Subcutaneous abdominal adipose tissue (tissue), 5 donors: ENCODE measurements around the gene TMEFF2.

Experiments used
- H3K27ac ChIP-seq: one replicate; pipeline ENCODE4 v1.7.0; 2013; ENCODE audit warnings: low read depth, mild to moderate bottlenecking, inconsistent platforms, low read length, moderate library complexity
- H3K27me3 ChIP-seq, 5 donors: one replicate each; pipeline ENCODE4 v1.7.0; 2013; ENCODE audit warnings: low read length in 5 of 5, inconsistent platforms in 1 of 5; ENCODE audit not compliant: control insufficient read depth in 5 of 5, insufficient read depth in 4 of 5
- H3K36me3 ChIP-seq, 5 donors: one replicate each; pipeline ENCODE4 v1.7.0; 2013; ENCODE audit warnings: low read length in 5 of 5; ENCODE audit not compliant: control insufficient read depth in 5 of 5, insufficient read depth in 5 of 5
- H3K4me1 ChIP-seq, 5 donors: one replicate each; pipeline ENCODE4 v1.7.0; 2013; ENCODE audit warnings: low read length in 5 of 5, mild to moderate bottlenecking in 3 of 5, moderate library complexity in 1 of 5; ENCODE audit not compliant: control insufficient read depth in 5 of 5, insufficient read depth in 5 of 5
- H3K4me3 ChIP-seq, 5 donors: one replicate each; pipeline ENCODE4 v1.7.0; 2013; ENCODE audit warnings: low read length in 5 of 5, low read depth in 1 of 5
- H3K9ac ChIP-seq, 5 donors: one replicate each; pipeline ENCODE4 v1.7.0; 2013; ENCODE audit warnings: low read length in 5 of 5, mild to moderate bottlenecking in 4 of 5, moderate library complexity in 3 of 5
- H3K9me3 ChIP-seq, 5 donors: one replicate each; pipeline ENCODE4 v1.7.0; 2013; ENCODE audit warnings: low read length in 5 of 5; ENCODE audit not compliant: control insufficient read depth in 5 of 5
- donor health status: healthy.
- donor health status: healthy.
- donor health status: healthy.
- donor health status: healthy.
- donor health status: healthy.

TMEFF2 gene

DNA sequence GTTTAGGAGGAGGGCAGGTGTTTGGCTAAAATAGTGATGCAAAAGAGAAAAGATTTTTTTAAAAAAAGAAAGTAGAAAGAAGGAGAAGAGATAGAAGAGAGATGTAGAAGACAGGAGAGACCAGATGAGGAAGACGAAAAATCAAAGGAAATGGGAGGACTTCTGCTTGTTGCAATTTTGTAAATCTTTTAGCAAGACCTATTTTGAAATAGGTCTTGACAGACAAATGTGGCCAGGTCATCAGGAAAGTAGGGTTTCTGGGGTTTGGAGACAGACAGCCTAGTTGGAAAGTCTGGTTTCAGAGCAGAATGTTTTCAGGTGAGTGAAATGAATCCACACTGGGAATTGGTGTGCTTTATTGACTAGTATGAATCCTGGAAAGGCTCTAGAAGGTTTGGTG, 243.4 kb downstream of the TMEFF2 start:
- Histone ChIP-seq H3K9me3 (no peaks in the 10 kb centered on the region), H3K36me3 (no peaks in the 10 kb centered on the region), H3K27ac (no peak overlapping the region), H3K9ac (no peak overlapping the region), H3K4me3 (no peak overlapping the region), H3K27me3 (no peaks in the 10 kb centered on the region), H3K4me1 (peaks cover 0 to 20% (median 5%) of the 10 kb centered on the region in 5 donors)

DNA sequence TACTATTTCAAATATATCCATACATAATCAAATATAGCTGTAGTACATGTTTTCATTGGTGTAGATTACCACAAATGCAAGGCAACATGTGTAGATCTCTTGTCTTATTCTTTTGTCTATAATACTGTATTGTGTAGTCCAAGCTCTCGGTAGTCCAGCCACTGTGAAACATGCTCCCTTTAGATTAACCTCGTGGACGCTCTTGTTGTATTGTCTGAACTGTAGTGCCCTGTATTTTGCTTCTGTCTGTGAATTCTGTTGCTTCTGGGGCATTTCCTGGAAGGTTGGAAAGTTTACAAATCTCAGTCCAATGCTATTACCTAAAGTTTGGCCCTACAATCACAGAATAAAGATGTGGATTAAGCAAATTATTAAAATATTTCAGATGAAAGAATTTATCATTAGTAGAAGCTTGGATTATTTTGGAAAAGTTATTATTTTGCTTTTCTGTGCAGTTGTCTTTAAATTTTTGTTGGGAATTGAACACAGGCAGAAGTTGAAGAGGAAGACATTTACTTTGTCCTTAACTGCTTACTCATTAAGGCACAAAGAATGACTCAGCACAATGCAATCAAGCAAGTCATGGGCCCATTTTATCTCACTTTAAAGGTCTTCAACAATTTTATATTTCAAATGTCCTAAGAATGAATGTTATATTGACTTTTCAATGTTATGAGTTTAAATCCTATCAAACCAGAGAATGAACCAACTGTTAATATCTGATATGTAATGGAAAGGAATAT, 244.4 kb downstream of the TMEFF2 start:
- H3K9me3 ChIP-seq = no peaks in the 10 kb centered on the region
- H3K27me3 ChIP-seq = no peaks in the 10 kb centered on the region
- H3K4me1 ChIP-seq = peaks cover 0 to 24% (median 8%) of the 10 kb centered on the region in 5 donors
- H3K9ac ChIP-seq = no peak overlapping the region
- H3K36me3 ChIP-seq = no peaks in the 10 kb centered on the region
- no peak overlapping the region for H3K4me3 ChIP-seq
- no peak overlapping the region for H3K27ac ChIP-seq

DNA sequence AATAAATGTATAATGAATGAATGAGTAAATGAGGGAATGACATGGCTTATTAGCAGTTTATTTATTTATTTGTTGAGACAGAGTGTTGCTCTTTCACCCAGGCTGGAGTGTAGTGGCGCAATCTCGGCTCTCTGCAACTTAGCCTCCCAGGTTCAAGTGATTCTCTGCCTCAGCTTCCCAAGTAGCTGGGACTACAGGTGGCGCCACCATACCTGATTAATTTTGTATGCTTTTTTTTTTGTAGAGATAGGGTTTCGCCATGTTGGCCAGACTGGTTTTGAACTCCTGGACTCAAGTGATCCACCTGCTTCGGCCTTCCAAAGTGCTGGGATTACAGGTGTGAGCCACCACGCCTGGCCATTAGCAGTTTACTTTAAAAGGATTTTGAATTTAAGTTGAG, 247.5 kb downstream of the TMEFF2 start:
- H3K27ac ChIP-seq = no peak overlapping the region
- no peaks in the 10 kb centered on the region for H3K9me3 ChIP-seq
- H3K27me3 ChIP-seq = no peaks in the 10 kb centered on the region
- H3K36me3 ChIP-seq = no peaks in the 10 kb centered on the region
- no peak overlapping the region for H3K9ac ChIP-seq
- peaks cover 0 to 24% (median 8%) of the 10 kb centered on the region in 5 donors for H3K4me1 ChIP-seq
- no peak overlapping the region for H3K4me3 ChIP-seq

DNA sequence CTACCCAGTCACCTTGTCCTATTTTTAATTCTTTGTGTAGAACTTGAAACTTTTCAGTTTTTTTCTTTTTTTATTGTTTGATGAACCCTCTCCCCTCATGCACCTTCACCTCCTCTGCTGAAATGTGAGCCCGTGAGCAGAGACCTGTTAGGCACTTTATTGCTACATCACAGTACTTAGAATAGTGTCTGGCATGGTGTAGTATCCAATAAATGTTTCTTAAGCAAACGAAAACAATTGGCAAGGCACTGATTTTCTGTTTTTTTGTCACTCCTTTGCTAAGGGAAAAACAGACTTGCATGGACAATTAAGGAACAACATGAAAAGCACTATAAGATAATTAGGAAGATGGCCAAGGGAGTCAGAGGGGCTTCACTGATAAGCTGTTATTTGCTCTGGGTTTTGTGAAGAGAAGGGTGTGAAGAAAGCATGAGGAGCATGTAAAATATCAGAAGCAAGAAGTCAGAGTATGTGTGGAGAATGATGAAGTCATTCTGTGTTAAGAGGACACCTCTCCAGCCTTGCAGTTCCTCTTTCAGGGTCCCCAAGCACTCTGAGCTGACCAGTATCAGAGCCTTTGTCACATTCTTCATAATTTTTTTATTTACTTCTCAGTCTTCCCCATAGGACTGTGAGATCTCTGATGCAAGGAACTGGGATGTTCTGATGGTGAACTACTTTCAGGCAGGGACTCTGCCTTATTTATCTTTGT, 248.1 kb downstream of the TMEFF2 start:
- H3K4me1 ChIP-seq = peaks cover 0 to 21% (median 8%) of the 10 kb centered on the region in 5 donors
- no peaks in the 10 kb centered on the region for H3K27me3 ChIP-seq
- H3K4me3 ChIP-seq = no peak overlapping the region
- no peaks in the 10 kb centered on the region for H3K9me3 ChIP-seq
- H3K9ac ChIP-seq = no peak overlapping the region
- H3K36me3 ChIP-seq = no peaks in the 10 kb centered on the region
- peak overlapping the region; percentile 5 for H3K27ac ChIP-seq

DNA sequence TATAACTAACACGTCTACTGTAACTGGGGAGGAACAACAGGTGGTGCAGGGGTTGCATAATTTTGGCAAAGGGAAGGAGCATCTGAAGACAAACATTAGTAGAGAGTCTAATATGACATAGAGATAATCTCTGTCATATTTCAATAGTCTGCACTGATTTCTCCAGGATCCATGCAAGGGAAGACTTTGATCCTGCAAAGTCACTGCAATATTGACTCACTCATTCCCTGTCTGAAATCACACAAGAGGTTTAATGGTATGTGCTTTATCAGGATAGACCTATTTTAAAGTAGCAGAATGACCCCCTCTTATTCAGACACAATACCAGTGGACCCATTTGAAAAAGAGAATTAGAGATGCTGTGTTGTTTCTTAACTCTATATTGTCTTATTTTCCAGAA, 249.1 kb downstream of the TMEFF2 start:
- Histone ChIP-seq H3K27me3 (no peaks in the 10 kb centered on the region), H3K9me3 (no peaks in the 10 kb centered on the region), H3K4me3 (no peak overlapping the region), H3K4me1 (peaks cover 0 to 21% (median 8%) of the 10 kb centered on the region in 5 donors), H3K36me3 (no peaks in the 10 kb centered on the region), H3K9ac (no peak overlapping the region), H3K27ac (no peak overlapping the region)

DNA sequence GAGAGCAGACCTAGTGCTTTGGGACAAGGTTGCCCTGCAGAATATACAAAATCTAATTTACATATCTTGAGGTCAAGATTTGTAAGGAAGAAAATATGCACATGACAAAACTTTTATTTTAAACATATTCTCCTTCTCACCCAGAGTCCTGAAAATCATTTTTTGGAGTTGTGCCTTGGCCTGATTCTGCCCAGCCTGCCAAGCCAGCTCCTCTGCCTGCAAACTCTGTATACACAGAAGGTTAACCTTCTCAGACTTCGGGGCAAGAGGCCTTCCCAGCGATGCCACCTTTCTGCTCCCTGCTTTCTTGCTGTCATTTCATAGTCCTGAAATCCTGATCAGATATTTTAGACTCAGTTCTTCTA, 252.0 kb downstream of the TMEFF2 start:
- Histone ChIP-seq H3K9ac (no peak overlapping the region), H3K9me3 (no peaks in the 10 kb centered on the region), H3K4me1 (peaks cover 0 to 21% (median 8%) of the 10 kb centered on the region in 5 donors), H3K36me3 (no peaks in the 10 kb centered on the region), H3K27ac (peak overlapping the region; percentile 11), H3K27me3 (no peaks in the 10 kb centered on the region), H3K4me3 (no peak overlapping the region)

DNA sequence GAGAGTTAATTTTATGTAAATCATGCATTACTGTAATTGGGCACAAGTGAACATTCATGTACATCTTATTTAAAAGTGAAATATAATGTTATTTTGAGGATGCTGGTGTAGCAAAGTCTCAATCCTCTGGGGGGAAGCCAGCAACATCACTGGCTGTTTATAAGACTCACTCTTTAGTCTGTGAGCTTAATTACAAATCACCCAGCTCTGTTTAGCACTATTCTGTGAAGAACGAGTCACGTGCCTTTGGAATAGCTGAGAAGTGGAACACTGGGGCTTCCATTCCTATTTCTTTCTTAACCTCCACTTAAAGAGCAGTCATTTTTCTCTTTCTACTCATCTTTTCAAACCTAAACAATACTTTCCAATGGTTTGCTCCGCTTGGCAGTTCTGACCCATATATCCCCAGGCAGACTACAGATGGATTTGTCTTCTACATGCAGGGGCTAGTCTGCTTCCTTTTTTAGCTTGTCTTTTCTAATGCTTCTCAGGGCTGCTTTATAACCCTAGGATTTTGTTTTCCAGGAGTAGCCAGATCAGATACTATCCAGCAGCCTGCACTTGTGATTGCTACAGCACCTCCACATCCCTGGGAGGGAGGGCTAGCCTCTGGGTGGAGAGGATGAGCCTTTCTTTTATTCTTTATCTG, 252.5 kb downstream of the TMEFF2 start:
- Histone ChIP-seq H3K27ac (peak overlapping the region; percentile 11), H3K9ac (no peak overlapping the region), H3K4me3 (no peak overlapping the region), H3K27me3 (no peaks in the 10 kb centered on the region), H3K9me3 (no peaks in the 10 kb centered on the region), H3K36me3 (no peaks in the 10 kb centered on the region), H3K4me1 (peaks cover 0 to 21% (median 8%) of the 10 kb centered on the region in 5 donors)

DNA sequence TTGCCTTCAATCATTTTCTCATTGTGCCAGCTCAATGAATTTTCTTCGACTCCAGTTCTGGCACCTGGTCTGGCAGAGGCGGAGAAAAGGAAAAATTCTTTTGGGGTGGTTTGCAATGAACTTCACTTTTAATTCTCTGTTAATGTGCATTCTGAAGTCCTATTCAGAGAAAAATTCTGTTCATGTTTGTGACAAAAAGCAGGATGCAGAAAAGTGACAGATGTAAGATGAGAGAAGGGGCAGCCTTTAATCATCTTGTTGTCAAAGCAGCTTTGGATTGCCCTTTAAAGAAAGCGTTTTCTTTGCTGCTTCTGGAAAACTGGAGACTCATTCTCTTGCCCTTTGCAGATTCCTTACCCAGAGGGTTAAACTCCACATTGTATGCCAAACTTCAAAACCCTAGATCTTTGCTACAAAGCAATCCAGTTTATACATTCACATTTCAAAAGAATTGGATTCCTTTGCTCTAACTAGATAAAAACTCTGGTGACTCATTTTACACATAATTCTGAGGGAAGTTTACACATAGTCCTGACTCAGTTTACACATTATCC, 253.3 kb downstream of the TMEFF2 start:
- H3K27ac ChIP-seq = no peak overlapping the region
- no peaks in the 10 kb centered on the region for H3K27me3 ChIP-seq
- H3K4me3 ChIP-seq = no peak overlapping the region
- no peak overlapping the region for H3K9ac ChIP-seq
- peaks cover 0 to 13% (median 4%) of the 10 kb centered on the region in 5 donors for H3K4me1 ChIP-seq
- H3K36me3 ChIP-seq = no peaks in the 10 kb centered on the region
- H3K9me3 ChIP-seq = no peaks in the 10 kb centered on the region

DNA sequence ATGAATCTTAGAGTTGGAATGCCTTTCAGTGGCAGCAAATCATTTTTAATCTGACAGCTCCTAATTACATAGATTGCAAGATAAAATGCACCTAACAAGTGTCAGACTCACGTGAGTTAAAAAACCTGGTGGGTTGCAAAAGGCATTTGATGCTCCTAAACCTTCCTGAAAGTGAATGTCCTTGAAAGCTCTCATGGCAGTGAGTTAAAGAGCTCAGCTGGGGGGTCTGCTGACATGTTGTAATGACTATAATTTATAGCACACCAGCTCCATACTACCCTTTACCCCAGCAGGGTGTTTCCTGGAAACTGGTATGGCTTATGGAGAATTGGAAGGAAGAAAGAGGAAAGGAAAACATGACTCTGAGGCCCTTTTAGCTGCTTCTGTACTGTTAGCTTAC, 256.0 kb downstream of the TMEFF2 start:
- Histone ChIP-seq H3K4me1 (peaks cover 0 to 7% (median 0%) of the 10 kb centered on the region in 5 donors), H3K36me3 (no peaks in the 10 kb centered on the region), H3K9ac (no peak overlapping the region)

More for the DNA sequence above, 256.0 kb downstream of the TMEFF2 start:
- Histone ChIP-seq H3K4me3 (no peak overlapping the region), H3K27me3 (no peaks in the 10 kb centered on the region), H3K27ac (no peak overlapping the region), H3K9me3 (no peaks in the 10 kb centered on the region)
